Spleen (tissue), 13 donors: ENCODE results near the gene CLEC17A. TPM values are rescaled to one million over a fixed set of nuclear protein-coding genes. Genes with fewer than 3 reads are reported as not detected.

Experiments
- DNase-seq: peaks from one replicate; pipeline ENCODE4 v3.0.0-alpha.2; 2020
- H3K27ac ChIP-seq, 8 donors: fragments of 200-600 bp; sonication (generic) in 7 of 8; 1 replicate in 4 of 8; 2 replicates in 4 of 8; pipeline versions ENCODE4 v1.5.0 to v1.8.0; 2016 to 2021; ENCODE audit warnings: inconsistent platforms in 4 of 8, mild to moderate bottlenecking in 4 of 8, moderate library complexity in 1 of 8
- H3K27me3 ChIP-seq, 7 donors: fragments of 200-600 bp; sonication (generic) in 6 of 7; replicated peaks in 1 of 7; 1 replicate in 4 of 7; 2 replicates in 3 of 7; pipeline versions ENCODE4 v1.5.0 to v1.8.0; 2016 to 2021; ENCODE audit warnings: inconsistent platforms in 3 of 7, mild to moderate bottlenecking in 1 of 7
- H3K36me3 ChIP-seq, 6 donors: fragments of 200-600 bp; sonication (generic) in 5 of 6; 1 replicate in 4 of 6; 2 replicates in 2 of 6; pipeline versions ENCODE4 v1.5.0 to v1.8.0; 2016 to 2021; ENCODE audit warnings: inconsistent platforms in 2 of 6
- H3K4me1 ChIP-seq, 6 donors: fragments of 200-600 bp; sonication (generic) in 5 of 6; 1 replicate in 3 of 6; 2 replicates in 3 of 6; pipeline versions ENCODE4 v1.5.0 to v1.8.0; 2016 to 2021; ENCODE audit warnings: inconsistent platforms in 3 of 6
- H3K4me3 ChIP-seq, 8 donors: fragments of 200-600 bp; sonication (generic) in 7 of 8; 1 replicate in 4 of 8; 2 replicates in 4 of 8; pipeline versions ENCODE4 v1.5.0 to v1.8.0; 2016 to 2021; ENCODE audit warnings: inconsistent platforms in 4 of 8, mild to moderate bottlenecking in 4 of 8, moderate library complexity in 2 of 8
- H3K9me3 ChIP-seq, 8 donors: fragments of 200-600 bp; sonication (generic) in 7 of 8; 1 replicate in 4 of 8; 2 replicates in 4 of 8; pipeline versions ENCODE4 v1.5.0 to v1.8.0; 2016 to 2021; ENCODE audit warnings: inconsistent platforms in 4 of 8
- POLR2A ChIP-seq, 3 donors: fragments of 450-650 bp; IDR thresholded peaks; one replicate each; pipeline ENCODE4 v1.5.1; 2017; ENCODE audit warnings: antibody characterized with exemption in 3 of 3, mild to moderate bottlenecking in 1 of 3
- POLR2AphosphoS5 ChIP-seq, 3 donors: sonication (generic); formaldehyde crosslinking; IDR thresholded peaks; one replicate each; pipeline ENCODE4 v1.5.1; 2017; ENCODE audit warnings: antibody characterized with exemption in 3 of 3
- WGBS, 5 donors: extraction: QIAGEN DNeasy Blood & Tissue Kit in 3 of 5; methylation state at CpG; one replicate each; pipeline versions ENCODE4 v1.1.5 to v1.1.7; 2013 to 2018; 5-methylcytosine and 5-hydroxymethylcytosine counted together
- intact Hi-C: fragments of 100-400 bp; cut with DNase I; formaldehyde crosslinking; loops from one replicate; pipeline ENCODE4 v1.15.0; 2023; ENCODE audit warnings: low total_unique reads
- long read RNA-seq, 2 donors: transcript quantifications; one replicate each; lab custom pipeline, GENCODE V29; 2026
- polyA plus RNA-seq, 3 donors: library from polyadenylated mRNA; stranded (reverse); fragments of 200-250 nt; gene quantifications; one replicate each; pipeline ENCODE4 v1.2.1, GENCODE V29; 2013
- total RNA-seq, 7 donors: library from RNA; depleted of rRNA in 3 of 7; stranded (reverse); fragments of >200 nt in 3 of 7; fragmentation: NEBNext Ultra II Directional in 4 of 7; extraction: Animal tissue kit (Norgen Biotek cat#: 25700) in 4 of 7; gene quantifications; one replicate each; pipeline versions ENCODE4 v1.1.0 to v1.2.1, GENCODE V29; 2016 to 2021
- TF ChIP-seq, protein P1 (sequence below), 11 experiments: fragments of 200-600 bp in 7 of 11; fragments of 450-650 bp in 4 of 11; sonication (generic) in 4 of 11; IDR thresholded peaks in 8 of 11; conservative IDR thresholded peaks in 3 of 11; 1 replicate in 7 of 11; 2 replicates in 4 of 11; pipeline versions ENCODE4 v1.4.0 to v1.8.0; 2016 to 2021; ENCODE audit warnings: antibody characterized with exemption in 11 of 11, inconsistent platforms in 4 of 11, mild to moderate bottlenecking in 1 of 11
- donor health status: healthy with polysubstance abuse.
- donor health status: DM: no; HTN: no; CAD: no; lungs with moderate emphysema.
- donor health status: DM: no; HTN: no; CAD: no.
- donor health status: Bipolar disorder and iron deficiency.
- donor health status: healthy.
- donor health status: DM: no; HTN: no; CAD: no.
- donor health status: DM: yes; HTN: yes; CAD: no.

The CLEC17A gene, protein sequence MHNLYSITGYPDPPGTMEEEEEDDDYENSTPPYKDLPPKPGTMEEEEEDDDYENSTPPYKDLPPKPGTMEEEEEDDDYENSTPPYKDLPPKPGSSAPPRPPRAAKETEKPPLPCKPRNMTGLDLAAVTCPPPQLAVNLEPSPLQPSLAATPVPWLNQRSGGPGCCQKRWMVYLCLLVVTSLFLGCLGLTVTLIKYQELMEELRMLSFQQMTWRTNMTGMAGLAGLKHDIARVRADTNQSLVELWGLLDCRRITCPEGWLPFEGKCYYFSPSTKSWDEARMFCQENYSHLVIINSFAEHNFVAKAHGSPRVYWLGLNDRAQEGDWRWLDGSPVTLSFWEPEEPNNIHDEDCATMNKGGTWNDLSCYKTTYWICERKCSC
- total RNA-seq (10 to 100 TPM; 17.9 to 40.1 (median 23.6) TPM), polyA plus RNA-seq (10 to 100 TPM; 20.1 to 47.6 (median 23.3) TPM)
- long read RNA-seq, donor 1, partial matches to known transcripts = 0 of 1 reads
- long read RNA-seq, donor 1, other reads (novel, unspliced or antisense) = 0 of 1 reads
- long read RNA-seq, donor 2 = 0 reads

DNA sequence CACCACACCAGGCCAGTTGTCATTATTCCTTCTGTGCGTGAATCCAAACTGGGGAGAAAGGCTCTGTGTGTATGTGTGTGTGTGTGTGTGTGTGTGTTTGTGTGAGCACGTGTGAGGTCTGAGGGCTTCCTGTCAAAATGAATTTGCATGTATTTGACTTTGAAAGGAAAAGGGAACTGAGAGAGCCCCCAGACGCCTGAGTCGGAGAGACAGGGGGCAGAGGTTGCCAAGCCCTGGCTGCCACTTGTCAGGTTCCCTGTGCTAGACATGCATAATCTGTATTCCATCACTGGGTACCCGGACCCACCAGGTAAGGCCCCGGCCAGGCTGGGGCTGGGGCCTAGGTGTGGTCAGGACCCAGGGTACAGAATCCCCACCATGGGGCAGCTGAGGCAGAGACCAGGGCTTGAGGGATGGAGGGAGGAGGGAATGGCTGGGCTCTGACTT lies at the start of gene CLEC17A:
Gene CLEC17A (plus strand): TSS at position 191 of the 447 bp plus-strand sequence. CDS start 77 bp downstream, at position 268.
- H3K4me1 ChIP-seq = peaks cover 0 to 50% (median 6%) of the 10 kb centered on the region in 6 donors
- no peaks in the 10 kb centered on the region for H3K9me3 ChIP-seq
- no peaks in the 10 kb centered on the region for H3K27me3 ChIP-seq
- WGBS, 5 donors = 18 to 39% (median 29%) methylated on average over 4 to 6 of the region's 6 CpGs
- peak; percentile 90 for DNase-seq
- TF ChIP-seq, protein P1, sequence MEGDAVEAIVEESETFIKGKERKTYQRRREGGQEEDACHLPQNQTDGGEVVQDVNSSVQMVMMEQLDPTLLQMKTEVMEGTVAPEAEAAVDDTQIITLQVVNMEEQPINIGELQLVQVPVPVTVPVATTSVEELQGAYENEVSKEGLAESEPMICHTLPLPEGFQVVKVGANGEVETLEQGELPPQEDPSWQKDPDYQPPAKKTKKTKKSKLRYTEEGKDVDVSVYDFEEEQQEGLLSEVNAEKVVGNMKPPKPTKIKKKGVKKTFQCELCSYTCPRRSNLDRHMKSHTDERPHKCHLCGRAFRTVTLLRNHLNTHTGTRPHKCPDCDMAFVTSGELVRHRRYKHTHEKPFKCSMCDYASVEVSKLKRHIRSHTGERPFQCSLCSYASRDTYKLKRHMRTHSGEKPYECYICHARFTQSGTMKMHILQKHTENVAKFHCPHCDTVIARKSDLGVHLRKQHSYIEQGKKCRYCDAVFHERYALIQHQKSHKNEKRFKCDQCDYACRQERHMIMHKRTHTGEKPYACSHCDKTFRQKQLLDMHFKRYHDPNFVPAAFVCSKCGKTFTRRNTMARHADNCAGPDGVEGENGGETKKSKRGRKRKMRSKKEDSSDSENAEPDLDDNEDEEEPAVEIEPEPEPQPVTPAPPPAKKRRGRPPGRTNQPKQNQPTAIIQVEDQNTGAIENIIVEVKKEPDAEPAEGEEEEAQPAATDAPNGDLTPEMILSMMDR (IDR thresholded peaks at IDR 0.05 in 8 of 11, conservative IDR thresholded peaks at IDR 0.05 in 3 of 11) = no peak
- peak in 2 of 3 donors; percentile 28 to 36 for TF ChIP-seq POLR2A (IDR thresholded peaks at IDR 0.05)
- TF ChIP-seq POLR2AphosphoS5 (IDR thresholded peaks at IDR 0.05) = peak; percentile 53 to 89 (median 81)
- H3K4me3 ChIP-seq = peak within 1 kb of the TSS; percentile 21 to 70 (median 42)
- peak within 1 kb of the TSS in 4 of 8 donors; percentile 52 to 79 (median 65) for H3K27ac ChIP-seq
- intact Hi-C loops = no loop called here
- H3K36me3 ChIP-seq = peaks cover 0 to under 1% (median 0%) of the 10 kb centered on the region in 6 donors

DNA sequence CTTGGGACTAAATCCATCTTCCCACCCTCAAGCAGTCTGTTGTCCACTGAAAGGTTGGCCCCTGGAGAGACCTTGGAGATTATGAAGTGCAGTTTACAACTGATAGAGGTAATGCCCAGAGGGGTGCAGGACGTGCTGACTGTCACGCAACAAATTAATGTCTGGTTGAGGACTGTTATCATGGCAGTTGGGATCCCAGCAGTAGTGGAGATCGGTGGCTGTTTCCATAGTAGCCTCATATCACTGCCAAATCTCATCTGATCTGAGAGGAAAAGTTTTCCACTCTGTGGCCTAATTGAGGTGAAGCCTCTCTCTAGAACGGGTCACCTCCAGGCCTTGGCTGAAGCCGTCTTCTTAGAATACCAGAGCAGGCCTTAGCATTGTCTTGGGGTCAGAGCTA lies 49.4 kb upstream of the CLEC17A start:
- no peaks in the 10 kb centered on the region for H3K27me3 ChIP-seq
- peaks cover 0 to 11% (median 0%) of the 10 kb centered on the region in 6 donors for H3K36me3 ChIP-seq
- 88 to 95% (median 90%) methylated on average over 5 of the region's 5 CpGs for WGBS, 5 donors
- no peak for TF ChIP-seq POLR2AphosphoS5 (IDR thresholded peaks at IDR 0.05)
- no peak for TF ChIP-seq POLR2A (IDR thresholded peaks at IDR 0.05)
- TF ChIP-seq, protein P1 (IDR thresholded peaks at IDR 0.05 in 8 of 11, conservative IDR thresholded peaks at IDR 0.05 in 3 of 11) = no peak
- no peak overlapping the region for H3K4me3 ChIP-seq
- H3K4me1 ChIP-seq = peaks cover 11 to 81% (median 45%) of the 10 kb centered on the region in 6 donors
- intact Hi-C loops = no loop called here
- H3K9me3 ChIP-seq = no peaks in the 10 kb centered on the region
- H3K27ac ChIP-seq = no peak overlapping the region
- no peak for DNase-seq

DNA sequence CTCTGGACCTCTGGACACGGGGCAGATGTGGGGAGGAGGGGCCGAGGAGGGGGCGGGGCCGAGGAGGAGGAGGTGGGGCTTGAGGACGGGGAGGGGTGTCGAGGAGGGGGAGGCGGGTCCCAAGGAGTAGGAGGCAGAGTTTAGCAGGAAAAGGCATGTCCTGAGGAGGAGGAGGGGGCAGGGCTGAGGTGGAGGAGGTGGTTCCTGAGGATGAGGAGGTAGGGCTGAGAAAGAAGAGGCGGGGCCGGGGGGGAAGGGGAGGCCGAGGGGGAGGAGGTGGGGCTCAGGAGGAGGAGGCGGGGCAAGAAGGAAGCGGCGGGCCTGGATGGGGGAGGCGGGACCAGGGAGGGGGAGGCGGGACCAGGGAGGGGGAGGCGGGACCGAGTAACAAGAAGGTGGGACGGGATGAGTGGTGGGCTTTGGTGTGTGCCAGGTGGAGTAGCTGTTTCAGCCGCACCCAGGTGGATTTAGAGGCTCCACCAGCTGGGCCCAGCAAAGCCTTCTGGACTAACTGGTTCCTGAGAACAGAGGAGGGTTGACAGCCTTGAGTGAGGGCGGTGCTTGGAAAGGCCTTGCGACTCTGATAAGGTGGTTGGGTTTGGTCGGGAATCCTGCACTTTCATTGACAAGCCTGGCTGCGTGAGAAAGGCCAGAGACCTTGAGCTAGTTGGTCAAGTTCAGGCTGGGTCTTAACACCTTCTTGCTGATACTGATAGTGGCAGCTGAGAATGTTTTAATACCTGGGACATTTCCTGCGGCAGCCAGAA lies 45.8 kb upstream of the CLEC17A start:
- TF ChIP-seq, protein P1 (IDR thresholded peaks at IDR 0.05 in 8 of 11, conservative IDR thresholded peaks at IDR 0.05 in 3 of 11) = no peak
- TF ChIP-seq POLR2AphosphoS5 (IDR thresholded peaks at IDR 0.05) (no peak), POLR2A (IDR thresholded peaks at IDR 0.05) (no peak)
- 30 to 47% (median 40%) methylated on average over 17 to 24 of the region's 24 CpGs for WGBS, 5 donors
- H3K4me1 ChIP-seq = peaks cover 0 to 50% (median 20%) of the 10 kb centered on the region in 6 donors
- peak overlapping the region in 3 of 8 donors; percentile 18 to 41 (median 23) for H3K4me3 ChIP-seq
- no peaks in the 10 kb centered on the region for H3K9me3 ChIP-seq
- no peak for DNase-seq
- H3K27ac ChIP-seq = peak overlapping the region in 2 of 8 donors; percentile 27 to 45
- intact Hi-C loops = no loop called here
- no peaks in the 10 kb centered on the region for H3K27me3 ChIP-seq
- H3K36me3 ChIP-seq = peaks cover 0 to 30% (median 0%) of the 10 kb centered on the region in 6 donors
